Liver (tissue), 9 donors: ENCODE data around the gene PIAS4. TPM values are rescaled to one million over a fixed set of nuclear protein-coding genes. Genes with fewer than 3 reads are reported as not detected.

Experiments
- DNase-seq: peaks from one replicate; pipeline ENCODE4 v3.0.0-alpha.2; 2017; ENCODE audit warnings: low spot score
- H3K27ac ChIP-seq, 2 donors: one replicate each; pipeline ENCODE4 v1.7.0; 2013; ENCODE audit warnings: inconsistent platforms in 2 of 2, low read length in 2 of 2, control low read depth in 1 of 2, low read depth in 1 of 2, mild to moderate bottlenecking in 1 of 2
- H3K27me3 ChIP-seq, 4 donors: one replicate each; pipeline versions ENCODE4 v1.6.1 to v1.7.0; 2013; ENCODE audit warnings: low read length in 3 of 4, inconsistent platforms in 1 of 4, mild to moderate bottlenecking in 1 of 4, moderate library complexity in 1 of 4; ENCODE audit not compliant: control insufficient read depth in 4 of 4, insufficient read depth in 4 of 4
- H3K36me3 ChIP-seq, 4 donors: one replicate each; pipeline versions ENCODE4 v1.6.1 to v1.7.0; 2013; ENCODE audit warnings: low read length in 3 of 4, mild to moderate bottlenecking in 3 of 4, low read depth in 1 of 4, moderate library complexity in 1 of 4; ENCODE audit not compliant: control insufficient read depth in 4 of 4, insufficient read depth in 3 of 4
- H3K4me1 ChIP-seq, 4 donors: one replicate each; pipeline versions ENCODE4 v1.6.1 to v1.7.0; 2013; ENCODE audit warnings: low read length in 3 of 4, mild to moderate bottlenecking in 3 of 4, moderate library complexity in 1 of 4; ENCODE audit not compliant: control insufficient read depth in 4 of 4, insufficient read depth in 4 of 4
- H3K4me3 ChIP-seq, 3 donors: one replicate each; pipeline versions ENCODE4 v1.6.1 to v1.7.0; 2013; ENCODE audit warnings: low read length in 3 of 3, control low read depth in 1 of 3, low read depth in 1 of 3, mild to moderate bottlenecking in 1 of 3
- H3K9ac ChIP-seq, 2 donors: one replicate each; pipeline ENCODE4 v1.7.0; 2013; ENCODE audit warnings: low read length in 2 of 2, mild to moderate bottlenecking in 2 of 2, moderate library complexity in 2 of 2, control low read depth in 1 of 2, low read depth in 1 of 2
- H3K9me3 ChIP-seq, 4 donors: one replicate each; pipeline versions ENCODE4 v1.6.1 to v1.7.0; 2013; ENCODE audit warnings: low read length in 3 of 4; ENCODE audit not compliant: control insufficient read depth in 4 of 4
- ATF3 ChIP-seq: IDR thresholded peaks from 2 replicates; pipeline ENCODE4 v1.6.1; 2016; ENCODE audit warnings: antibody characterized with exemption
- CTCF ChIP-seq: fragments of 150-350 bp; IDR thresholded peaks from 2 replicates; pipeline ENCODE4 v1.5.1; 2017; ENCODE audit warnings: improper control_type of control experiment, low read depth, low read length; ENCODE audit not compliant: missing input control
- FOXA1 ChIP-seq: IDR thresholded peaks from 2 replicates; pipeline ENCODE4 v1.6.1; 2016; ENCODE audit warnings: antibody characterized with exemption
- FOXA2 ChIP-seq: IDR thresholded peaks from 2 replicates; pipeline ENCODE4 v1.6.1; 2016; ENCODE audit warnings: antibody characterized with exemption
- GABPA ChIP-seq, 2 donors: IDR thresholded peaks in 1 of 2; conservative IDR thresholded peaks in 1 of 2; 2 replicates each; pipeline ENCODE4 v1.6.1; 2016; ENCODE audit warnings: antibody characterized with exemption in 2 of 2, mild to moderate bottlenecking in 1 of 2, moderate library complexity in 1 of 2
- HNF4A ChIP-seq, 2 donors: conservative IDR thresholded peaks; 2 replicates each; pipeline ENCODE4 v1.6.1; 2016; ENCODE audit warnings: antibody characterized with exemption in 2 of 2, mild to moderate bottlenecking in 2 of 2
- MAX ChIP-seq: IDR thresholded peaks from 2 replicates; pipeline ENCODE4 v1.6.1; 2016; ENCODE audit warnings: antibody characterized with exemption
- RXRA ChIP-seq, 2 donors: IDR thresholded peaks; 2 replicates each; pipeline ENCODE4 v1.6.1; 2017 to 2018; ENCODE audit warnings: antibody characterized with exemption in 2 of 2, mild to moderate bottlenecking in 1 of 2
- SP1 ChIP-seq: IDR thresholded peaks from 2 replicates; pipeline ENCODE4 v1.6.1; 2018; ENCODE audit warnings: antibody characterized with exemption, mild to moderate bottlenecking
- TAF1 ChIP-seq: conservative IDR thresholded peaks from 2 replicates; pipeline ENCODE4 v1.6.1; 2016; ENCODE audit warnings: antibody characterized with exemption, mild to moderate bottlenecking
- YY1 ChIP-seq: IDR thresholded peaks from 2 replicates; pipeline ENCODE4 v1.6.1; 2016; ENCODE audit warnings: antibody characterized with exemption, mild to moderate bottlenecking
- WGBS: extraction: QIAGEN DNeasy Blood & Tissue Kit; methylation state at CpG from one replicate; pipeline ENCODE4 v1.1.7; 2013; 5-methylcytosine and 5-hydroxymethylcytosine counted together
- polyA plus RNA-seq, 2 donors: library from polyadenylated mRNA; stranded (reverse) in 1 of 2; unstranded in 1 of 2; fragments of 200-250 nt in 1 of 2; fragments of >200 nt in 1 of 2; fragmentation: Nextera tagmentation in 1 of 2; extraction: Ambion mirVana in 1 of 2; gene quantifications; one replicate each; pipeline versions ENCODE4 v1.2.1 to v1.2.3, GENCODE V29; 2013 to 2015
- total RNA-seq, 2 donors: library from RNA; depleted of rRNA; stranded (reverse); fragments of >200 nt; gene quantifications; one replicate each; pipeline ENCODE4 v1.2.3, GENCODE V29; 2014
- donor health status: healthy.
- donor health status: healthy.
- donor health status: healthy.
- donor health status: healthy.
- donor health status: healthy.

PIAS4 gene
- total and polyA plus RNA-seq, 4 donors = 5.6 to 14.1 (median 10.6) TPM

- TF ChIP-seq CTCF (no peak), SP1 (peak; percentile 46), MAX (no peak), GABPA (IDR thresholded peaks at IDR 0.05 in 1 of 2, conservative IDR thresholded peaks at IDR 0.05 in 1 of 2) (peak in 1 of 2 donors; percentile 10), FOXA1 (no peak)
Observed at GRCh38 chr19:4061178-4061682, 53.7 kb downstream of the PIAS4 start (continued).

- no peaks in the 10 kb centered on the region for H3K9me3 ChIP-seq
- H3K27me3 ChIP-seq = no peaks in the 10 kb centered on the region
- peaks cover 42 to 65% (median 53%) of the 10 kb centered on the region in 4 donors for H3K4me1 ChIP-seq
- DNase-seq = no peak
- H3K9ac ChIP-seq = peak overlapping the region in 1 of 2 donors; percentile 61
- H3K4me3 ChIP-seq = peak overlapping the region; percentile 24 to 46 (median 44)
- peak overlapping the region; percentile 86 to 94 for H3K27ac ChIP-seq
- peaks cover 0 to 4% (median 0%) of the 10 kb centered on the region in 4 donors for H3K36me3 ChIP-seq
- WGBS = 46% methylated on average over 29 of the region's 29 CpGs
- TF ChIP-seq MAX (no peak), SP1 (peak; percentile 13), TAF1 (no peak)
Observed at GRCh38 chr19:4061683-4062418, 54.3 kb downstream of the PIAS4 start.

GRCh38 chr19:4062419-4063368, 55.2 kb downstream of the PIAS4 start:
- 66% methylated on average over 30 of the region's 30 CpGs for whole genome bisulfite sequencing
- Histone ChIP-seq H3K4me3 (peak overlapping the region in 1 of 3 donors; percentile 95), H3K9me3 (no peaks in the 10 kb centered on the region), H3K27ac (peak overlapping the region; percentile 86 to 94), H3K9ac (peak overlapping the region in 1 of 2 donors; percentile 83), H3K4me1 (peaks cover 41 to 64% (median 52%) of the 10 kb centered on the region in 4 donors), H3K27me3 (no peaks in the 10 kb centered on the region), H3K36me3 (peaks cover 0 to 4% (median 0%) of the 10 kb centered on the region in 4 donors)
- no peak for DNase-seq
- TF ChIP-seq YY1 (no peak), ATF3 (no peak), HNF4A (conservative IDR thresholded peaks at IDR 0.05) (no peak), FOXA2 (no peak), RXRA (IDR thresholded peaks at IDR 0.05) (no peak), GABPA (IDR thresholded peaks at IDR 0.05 in 1 of 2, conservative IDR thresholded peaks at IDR 0.05 in 1 of 2) (no peak)
